ENCODE data around the gene RAB40C. TPM values are rescaled to one million over a fixed set of nuclear protein-coding genes. Genes with fewer than 3 reads are reported as not detected.

Gene RAB40C
- total and polyA plus RNA-seq, 10 of the 15 experiments (the other 5 are each of a cell fraction or from before 2014, with no cell fraction given): 0.06 to 12.8 (median 4.6) TPM

GRCh38 chr16:637081-638018 lies 47.5 kb downstream of the RAB40C start:
- intact Hi-C loops (cut with micrococcal nuclease; ENCODE audit: unreplicated experiment): loop anchor here (5.0 kb wide), 2 partner anchors 45 to 110 kb away; partner anchors contain the start of genes CAPN15, JMJD8 and STUB1
- Histone ChIP-seq H3K27ac (ENCODE audit: control insufficient read depth, insufficient read depth) (peak overlapping the region; percentile 82), H3K9me3 (replicated peaks; ENCODE audit: control insufficient read depth, insufficient read depth, low read length) (no peaks in the 10 kb centered on the region), H3K4me1 (ENCODE audit: control insufficient read depth, insufficient read depth, low read length) (peaks cover 13% of the 10 kb centered on the region), H4K20me1 (ENCODE audit: control insufficient read depth, insufficient read depth) (no peaks in the 10 kb centered on the region), H3K27me3 (replicated peaks in 1 of 2; ENCODE audit: control insufficient read depth in 2 of 2, insufficient read depth in 2 of 2, low read length in 1 of 2) (no peaks in the 10 kb centered on the region), H3K79me2 (ENCODE audit: control insufficient read depth, insufficient read depth, low read length) (peaks cover 28% of the 10 kb centered on the region), H3K4me3 (peak overlapping the region; percentile 88; the same call in 1 of the 2 replicates), H3K4me2 (ENCODE audit: control insufficient read depth, insufficient read depth) (peak overlapping the region; percentile 96), H3K9ac (ENCODE audit: control insufficient read depth, insufficient read depth, low read length) (peak overlapping the region; percentile 85; the same call in 1 of the 2 replicates), H3K36me3 (ENCODE audit: control insufficient read depth in 2 of 2, insufficient read depth in 2 of 2, low read length in 1 of 2) (peaks cover 0 to 4% of the 10 kb centered on the region in 2 experiments; a peak in 3 of 4 replicates), H2AFZ (ENCODE audit: control insufficient read depth, low read depth, low read length) (peak overlapping the region; percentile 98)
- in situ Hi-C loops (cut with MboI): no loop called here
- FAIRE-seq (peak; percentile 13), DNase-seq (ENCODE audit: low read depth, low spot score) (no peak), ATAC-seq (peak; percentile 65)
- TF ChIP-seq EGR1 (IDR thresholded peaks at IDR 0.05; ENCODE audit: borderline replicate concordance in 1 of 2, low read depth in 2 of 2, low read length in 2 of 2) (peak in 1 of 2 experiments; percentile 17; a peak in 1 of 3 replicates), MTA3 (IDR thresholded peaks at IDR 0.05; ENCODE audit: borderline replicate concordance, low read length) (no peak), USF1 (IDR thresholded peaks at IDR 0.05; ENCODE audit: borderline replicate concordance, extremely low read length, insufficient read depth, low read depth, low read length) (peak; percentile 57), PBX3 (IDR thresholded peaks at IDR 0.05; ENCODE audit: insufficient replicate concordance, low read depth, low read length) (no peak)
- RAD21 ChIA-PET (ENCODE audit: unreplicated experiment): interaction anchor here (1.1 to 2.0 kb wide), 2 partner anchors 12 to 111 kb away, joined by 3 to 13 read pairs; partner anchors contain the start of gene WDR90
- 32% methylated on average over 28 of the region's 53 CpGs for WGBS (ENCODE audit: insufficient coverage, insufficient replicate concordance, low lambda C conversion rate, missing lambda C conversion rate)
- CTCF ChIA-PET: interaction anchor here (1.1 to 1.5 kb wide), 5 partner anchors 11 to 60 kb away, joined by 4 to 11 read pairs (median 4); partner anchors contain the start of genes RHOT2 and WDR90
- SMC1A ChIA-PET (ENCODE audit: uncharacterized antibody, unreplicated experiment): interaction anchor here (1.6 kb wide), 1 partner anchor 11 kb away, joined by 5 read pairs; no protein-coding TSS in a partner anchor
- POLR2A ChIA-PET: interaction anchor here (0.6 to 1.9 kb wide), 10 partner anchors 9 to 455 kb away, joined by 3 to 5 read pairs (median 4); partner anchors contain the start of genes RHOT2 and WDR90
- no TSS peak for BruUV-seq (replicated peaks)
